Nephron progenitor cell (in vitro differentiated cells): ENCODE measurements around the gene MAP2K5.
A peak's percentile ranks its signal among the peaks of the same experiment; 100 is the strongest.

Experiments
- DNase-seq: peaks from one replicate; pipeline ENCODE4 v3.0.0; 2021
- H3K27ac Mint-ChIP-seq: 2 replicates; pipeline ENCODE4 v1.8.0; 2021; ENCODE audit warnings: mild to moderate bottlenecking, moderate library complexity, mixed read lengths
- H3K27me3 Mint-ChIP-seq: 2 replicates; pipeline ENCODE4 v1.8.0; 2021; ENCODE audit warnings: mild to moderate bottlenecking, low read depth, mixed read lengths; ENCODE audit not compliant: poor library complexity
- H3K36me3 Mint-ChIP-seq: 2 replicates; pipeline ENCODE4 v1.8.0; 2021; ENCODE audit warnings: low read depth, mixed read lengths
- H3K4me1 Mint-ChIP-seq: 2 replicates; pipeline ENCODE4 v1.8.0; 2021; ENCODE audit warnings: mixed read lengths
- H3K4me3 Mint-ChIP-seq: 2 replicates; pipeline ENCODE4 v1.8.0; 2021; ENCODE audit warnings: mild to moderate bottlenecking, moderate library complexity, mixed read lengths
- H3K9me3 Mint-ChIP-seq: 2 replicates; pipeline ENCODE4 v1.8.0; 2021; ENCODE audit warnings: mild to moderate bottlenecking, moderate library complexity, mixed read lengths
- TF ChIP-seq, protein P1 (sequence below): fragments of 200-600 bp; sonication (generic); IDR thresholded peaks from 2 replicates; pipeline ENCODE4 v1.5.0; 2021; ENCODE audit warnings: antibody characterized with exemption

MAP2K5 gene

DNA sequence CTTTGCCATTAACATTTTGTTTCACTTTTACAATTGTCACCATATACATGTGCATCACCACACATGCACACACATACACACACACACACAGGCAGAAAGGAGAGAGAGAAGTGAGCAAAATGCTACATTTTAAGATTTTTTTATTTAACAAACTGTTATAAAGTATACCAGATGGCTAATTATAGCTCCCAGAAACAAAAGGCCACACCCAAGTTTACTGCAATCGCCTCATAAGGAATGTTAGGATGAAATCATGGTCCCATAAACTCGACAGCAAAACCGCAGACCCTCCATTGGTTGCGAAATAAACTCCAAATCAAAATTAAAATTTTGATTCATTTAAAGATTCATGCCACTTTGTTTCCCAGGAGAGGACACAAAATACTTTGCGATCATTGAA is 37.7 kb upstream of the MAP2K5 start:
- TF ChIP-seq, protein P1, sequence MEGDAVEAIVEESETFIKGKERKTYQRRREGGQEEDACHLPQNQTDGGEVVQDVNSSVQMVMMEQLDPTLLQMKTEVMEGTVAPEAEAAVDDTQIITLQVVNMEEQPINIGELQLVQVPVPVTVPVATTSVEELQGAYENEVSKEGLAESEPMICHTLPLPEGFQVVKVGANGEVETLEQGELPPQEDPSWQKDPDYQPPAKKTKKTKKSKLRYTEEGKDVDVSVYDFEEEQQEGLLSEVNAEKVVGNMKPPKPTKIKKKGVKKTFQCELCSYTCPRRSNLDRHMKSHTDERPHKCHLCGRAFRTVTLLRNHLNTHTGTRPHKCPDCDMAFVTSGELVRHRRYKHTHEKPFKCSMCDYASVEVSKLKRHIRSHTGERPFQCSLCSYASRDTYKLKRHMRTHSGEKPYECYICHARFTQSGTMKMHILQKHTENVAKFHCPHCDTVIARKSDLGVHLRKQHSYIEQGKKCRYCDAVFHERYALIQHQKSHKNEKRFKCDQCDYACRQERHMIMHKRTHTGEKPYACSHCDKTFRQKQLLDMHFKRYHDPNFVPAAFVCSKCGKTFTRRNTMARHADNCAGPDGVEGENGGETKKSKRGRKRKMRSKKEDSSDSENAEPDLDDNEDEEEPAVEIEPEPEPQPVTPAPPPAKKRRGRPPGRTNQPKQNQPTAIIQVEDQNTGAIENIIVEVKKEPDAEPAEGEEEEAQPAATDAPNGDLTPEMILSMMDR: no peak
- Mint-ChIP-seq H3K27ac (no peak overlapping the region), H3K36me3 (no peaks in the 10 kb centered on the region), H3K27me3 (peaks cover 16% of the 10 kb centered on the region), H3K4me3 (no peak overlapping the region), H3K4me1 (peaks cover 20% of the 10 kb centered on the region), H3K9me3 (no peaks in the 10 kb centered on the region)
- no peak for DNase-seq

DNA sequence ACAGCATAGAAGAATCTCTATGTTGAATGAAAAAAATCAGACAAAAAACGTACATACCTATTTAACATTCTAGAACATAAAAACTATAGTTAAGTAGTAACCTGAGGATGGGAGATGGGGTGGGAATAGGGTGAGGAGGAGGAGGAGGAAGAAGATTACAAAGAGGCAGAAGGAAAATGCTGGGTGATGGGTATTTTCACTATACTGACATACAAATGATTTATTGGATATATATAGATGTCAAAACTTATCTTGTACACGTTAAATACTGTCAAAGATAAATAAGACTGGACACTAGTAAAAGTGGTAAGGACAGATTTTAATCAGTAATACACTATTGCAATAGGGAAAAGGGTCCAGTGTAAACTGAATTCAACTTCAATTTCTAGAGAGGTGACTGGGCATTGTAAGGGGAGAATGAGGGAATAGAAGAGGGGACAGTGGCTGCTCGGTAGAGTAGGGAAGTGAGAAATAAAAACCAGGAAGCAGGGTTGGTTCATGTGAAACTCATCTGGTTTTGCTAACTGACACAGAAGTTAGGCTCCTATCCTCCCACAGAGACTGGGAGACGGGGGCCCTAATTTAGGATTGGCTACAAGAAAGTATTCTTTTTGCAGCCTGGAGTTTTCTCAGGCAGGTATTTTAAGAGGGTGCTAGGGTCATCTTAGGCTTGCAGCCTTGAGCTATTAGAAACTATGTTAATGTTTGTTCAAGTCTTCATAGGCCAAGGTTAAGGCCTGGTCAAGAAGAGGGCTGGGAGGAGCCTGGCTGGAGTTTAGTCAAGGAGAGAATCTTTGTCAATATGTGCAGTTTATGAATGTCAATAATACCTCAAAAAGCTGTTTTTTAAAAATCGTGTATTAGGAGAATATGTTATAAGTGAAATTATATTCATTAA is 36.6 kb upstream of the MAP2K5 start:
- H3K36me3 Mint-ChIP-seq: no peaks in the 10 kb centered on the region
- TF ChIP-seq, protein P1: no peak
- H3K4me1 Mint-ChIP-seq: peaks cover 20% of the 10 kb centered on the region
- no peak for DNase-seq
- H3K9me3 Mint-ChIP-seq: no peaks in the 10 kb centered on the region
- peaks cover 14% of the 10 kb centered on the region for H3K27me3 Mint-ChIP-seq
- no peak overlapping the region for H3K4me3 Mint-ChIP-seq
- peak overlapping the region; percentile 20 for H3K27ac Mint-ChIP-seq

DNA sequence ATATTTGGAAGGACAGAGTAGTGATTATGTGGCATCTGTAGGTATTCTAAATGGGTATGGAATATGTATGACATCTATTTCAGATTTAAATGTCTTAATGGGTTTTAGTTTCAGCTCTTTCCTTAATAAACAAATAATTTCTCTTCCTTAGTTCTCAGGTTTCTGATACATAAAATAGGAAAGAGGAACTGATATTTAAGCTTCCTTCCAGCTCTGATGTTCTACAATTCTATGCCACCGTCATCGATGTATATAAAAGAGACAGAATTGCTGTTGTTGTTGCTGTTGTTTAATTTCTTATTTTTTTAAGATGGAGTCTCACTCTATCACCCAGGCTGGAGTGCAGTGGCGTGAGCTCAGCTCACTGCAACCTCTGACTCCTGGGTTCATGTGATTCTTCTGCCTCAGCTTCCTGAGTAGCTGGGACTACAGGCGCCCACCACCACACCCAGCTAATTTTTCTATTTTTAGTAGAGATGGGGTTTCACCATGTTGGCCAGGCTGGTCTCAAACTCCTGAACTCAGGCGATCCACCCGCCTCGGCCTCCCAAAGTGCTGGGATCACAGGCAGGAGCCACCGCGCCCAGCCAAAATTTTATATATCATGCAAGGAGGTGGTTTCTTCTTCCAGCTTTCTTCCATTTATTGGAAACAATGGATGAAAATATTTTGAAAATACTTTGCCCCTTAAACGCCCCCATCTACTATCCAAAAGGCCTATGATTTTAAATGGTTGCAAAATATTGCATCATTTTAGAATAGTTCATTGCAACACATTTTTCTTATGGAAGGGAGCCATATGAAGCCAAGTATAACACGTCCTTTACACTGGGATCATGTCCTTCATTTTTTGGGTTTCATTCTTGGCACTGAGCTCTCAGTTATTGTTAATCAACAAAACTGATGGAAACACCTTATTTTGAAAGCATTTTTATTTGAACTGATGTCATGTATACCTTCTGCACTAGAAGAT is 35.4 kb upstream of the MAP2K5 start:
- no peak overlapping the region for H3K4me3 Mint-ChIP-seq
- H3K9me3 Mint-ChIP-seq: no peaks in the 10 kb centered on the region
- DNase-seq: no peak
- peaks cover 14% of the 10 kb centered on the region for H3K27me3 Mint-ChIP-seq
- H3K36me3 Mint-ChIP-seq: peaks cover 3% of the 10 kb centered on the region
- H3K27ac Mint-ChIP-seq: no peak overlapping the region
- peaks cover 11% of the 10 kb centered on the region for H3K4me1 Mint-ChIP-seq
- TF ChIP-seq, protein P1: no peak

DNA sequence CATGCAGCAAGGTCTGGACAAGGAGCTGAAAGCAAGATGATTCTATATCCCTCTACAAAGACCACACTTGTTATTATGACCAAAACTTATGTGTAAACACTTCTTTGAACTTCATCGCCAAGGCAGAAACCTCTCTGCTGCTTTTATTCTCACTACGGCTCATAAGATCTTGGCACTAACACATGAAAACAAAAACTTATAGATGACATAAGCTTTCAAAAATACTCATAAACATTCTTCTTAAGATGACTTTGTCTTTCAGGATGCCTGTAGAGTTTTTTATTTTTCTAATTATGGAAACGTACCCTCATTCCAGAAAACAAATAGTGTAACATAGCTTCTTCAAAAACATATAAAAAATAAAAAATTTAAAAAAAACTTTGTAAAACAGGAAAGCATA is 34.1 kb upstream of the MAP2K5 start:
- Mint-ChIP-seq H3K4me1 (peaks cover 10% of the 10 kb centered on the region), H3K36me3 (peaks cover 8% of the 10 kb centered on the region), H3K27ac (no peak overlapping the region), H3K9me3 (no peaks in the 10 kb centered on the region), H3K4me3 (no peak overlapping the region), H3K27me3 (peaks cover 11% of the 10 kb centered on the region)
- TF ChIP-seq, protein P1: no peak
- DNase-seq: no peak

DNA sequence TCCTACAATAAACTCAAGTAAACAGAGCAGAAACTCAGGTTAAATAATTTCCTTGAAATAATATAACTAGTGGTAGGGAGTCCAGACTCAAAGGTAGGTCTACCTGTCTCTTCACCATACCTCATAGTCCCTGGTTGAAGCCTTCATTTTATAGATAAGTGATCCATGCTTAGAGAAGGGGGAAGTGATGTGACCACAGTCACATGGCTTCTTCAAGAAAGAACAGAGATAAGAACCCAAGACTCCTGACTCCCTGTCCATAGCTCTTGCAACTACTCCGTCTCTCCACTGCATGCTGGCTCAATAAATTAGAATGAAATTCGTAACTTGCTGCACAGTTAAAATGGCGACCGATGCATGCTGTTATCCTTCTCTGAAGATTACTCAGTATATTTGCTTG is 32.6 kb upstream of the MAP2K5 start:
- Mint-ChIP-seq H3K27ac (no peak overlapping the region), H3K9me3 (no peaks in the 10 kb centered on the region), H3K36me3 (peaks cover 11% of the 10 kb centered on the region), H3K4me3 (no peak overlapping the region), H3K27me3 (peaks cover 8% of the 10 kb centered on the region), H3K4me1 (peaks cover 16% of the 10 kb centered on the region)
- TF ChIP-seq, protein P1: no peak
- DNase-seq: no peak
